Keratinocyte (primary cell): ENCODE results near the gene NFE2L3. TPM values are rescaled to one million over a fixed set of nuclear protein-coding genes. Genes with fewer than 3 reads are reported as not detected.

ENCODE experiments used
- DNase-seq: peaks from one replicate; pipeline ENCODE4 v3.0.0-alpha.2; 2011; ENCODE audit warnings: low read depth, missing footprints, low spot score
- FAIRE-seq: peaks from 2 replicates; lab custom pipeline; 2011; peaks lifted over from hg19 to GRCh38; lab: Jason Lieb, UNC
- H2AFZ ChIP-seq: 2 replicates; pipeline ENCODE4 v1.6.0; 2012; ENCODE audit warnings: low read length, control low read depth, inconsistent platforms; ENCODE audit not compliant: control insufficient read depth
- H3K27ac ChIP-seq: 2 replicates; pipeline ENCODE4 v1.5.1; 2011; ENCODE audit warnings: low read length; ENCODE audit not compliant: control insufficient read depth, insufficient read depth
- H3K27me3 ChIP-seq: 3 replicates; pipeline ENCODE4 v1.6.0; 2011; ENCODE audit warnings: low read length; ENCODE audit not compliant: control insufficient read depth, insufficient read depth; ENCODE audit errors: extremely low read depth
- H3K36me3 ChIP-seq, 2 experiments: 2 replicates in 1 of 2; 3 replicates in 1 of 2; pipeline ENCODE4 v1.5.1; 2011; ENCODE audit warnings: low read length in 2 of 2, mild to moderate bottlenecking in 1 of 2; ENCODE audit not compliant: control insufficient read depth in 2 of 2, insufficient read depth in 2 of 2; ENCODE audit errors: extremely low read depth in 1 of 2
- H3K4me1 ChIP-seq: 3 replicates; pipeline ENCODE4 v1.5.1; 2011; ENCODE audit warnings: low read length; ENCODE audit not compliant: control insufficient read depth, insufficient read depth; ENCODE audit errors: extremely low read depth
- H3K4me2 ChIP-seq: 3 replicates; pipeline ENCODE4 v1.6.0; 2011; ENCODE audit warnings: low read depth, low read length; ENCODE audit not compliant: control insufficient read depth, insufficient read depth; ENCODE audit errors: extremely low read depth
- H3K4me3 ChIP-seq, 3 experiments: fragments of 200-600 bp in 1 of 3; sonication (generic) in 1 of 3; 2 replicates in 2 of 3; 3 replicates in 1 of 3; pipeline ENCODE4 v1.5.1; 2011 to 2016; ENCODE audit warnings: low read length in 3 of 3, mild to moderate bottlenecking in 3 of 3, control low read depth in 2 of 3, inconsistent platforms in 1 of 3, low read depth in 1 of 3, mixed read lengths in 1 of 3, mixed run types in 1 of 3, moderate library complexity in 1 of 3; ENCODE audit not compliant: control insufficient read depth in 2 of 3, insufficient read depth in 2 of 3; ENCODE audit errors: extremely low read depth in 1 of 3
- H3K79me2 ChIP-seq: 2 replicates; pipeline ENCODE4 v1.6.0; 2012; ENCODE audit warnings: low read length; ENCODE audit not compliant: control insufficient read depth, insufficient read depth
- H3K9ac ChIP-seq: 3 replicates; pipeline ENCODE4 v1.6.0; 2011; ENCODE audit warnings: low read length; ENCODE audit not compliant: control insufficient read depth, insufficient read depth; ENCODE audit errors: extremely low read depth
- H3K9me1 ChIP-seq: 3 replicates; pipeline ENCODE4 v1.6.0; 2011; ENCODE audit warnings: low read length; ENCODE audit not compliant: control insufficient read depth, insufficient read depth; ENCODE audit errors: extremely low read depth
- H3K9me3 ChIP-seq: 2 replicates; pipeline ENCODE4 v1.5.1; 2012; ENCODE audit warnings: low read depth, low read length; ENCODE audit not compliant: control insufficient read depth
- H4K20me1 ChIP-seq: 3 replicates; pipeline ENCODE4 v1.6.0; 2011; ENCODE audit warnings: low read length; ENCODE audit not compliant: control insufficient read depth, insufficient read depth; ENCODE audit errors: extremely low read depth
- EZH2 ChIP-seq: IDR thresholded peaks from one replicate; pipeline ENCODE4 v1.6.1; 2012; ENCODE audit warnings: inconsistent platforms, mild to moderate bottlenecking, low read length, moderate library complexity
- dilution Hi-C: fragments of 300-500 bp; cut with MboI; formaldehyde crosslinking; loops from one replicate; pipeline ENCODE4 v1.7.0; 2020; ENCODE audit warnings: low sequenced_read_pairs; ENCODE audit not compliant: extremely low pct_ligation_motif_present
- polyA plus RNA-seq, 5 experiments: library from polyadenylated mRNA; depleted of rRNA in 3 of 5; stranded (reverse) in 3 of 5; stranded (forward) in 1 of 5; unstranded in 1 of 5; fragments of >200 nt; gene quantifications; 1 replicate in 1 of 5; 2 replicates in 3 of 5; 3 replicates in 1 of 5; pipeline versions ENCODE4 v1.2.1 to v1.2.3, GENCODE V29; 2011 to 2012; ENCODE audit warnings: missing spikeins in 2 of 5, low read depth in 1 of 5, low replicate concordance in 1 of 5
- TF ChIP-seq, protein P1 (sequence below), 3 experiments: IDR thresholded peaks in 1 of 3; conservative IDR thresholded peaks in 1 of 3; optimal IDR thresholded peaks in 1 of 3; 2 replicates in 2 of 3; 3 replicates in 1 of 3; pipeline versions ENCODE3 to v1.5.1; 2011; ENCODE audit warnings: low read length in 3 of 3, mild to moderate bottlenecking in 3 of 3, moderate library complexity in 2 of 3, control low read depth in 1 of 3, inconsistent platforms in 1 of 3; ENCODE audit not compliant: insufficient read depth in 2 of 3; ENCODE audit errors: extremely low read depth in 1 of 3

The NFE2L3 gene
- polyA plus RNA-seq, 1 donor (not counting 4 experiments of a cell fraction or from before 2014, with no cell fraction given) = 17.8 TPM

GRCh38 chr7:26201247-26202018, 49.4 kb downstream of the NFE2L3 start, which contains the start of gene CBX3:
Gene CBX3, plus strand, starts transcription at chr7:26201745. Its CDS starts 1,254 bp downstream, at chr7:26202999.
- peak within 1 kb of the TSS; percentile 99 for H3K27ac ChIP-seq
- peak within 1 kb of the TSS; percentile 87 for H3K4me2 ChIP-seq
- H3K4me3 ChIP-seq = peak within 1 kb of the TSS; percentile 94 to 100 (median 95)
- no peaks in the 10 kb centered on the region for H3K9me3 ChIP-seq
- H3K9me1 ChIP-seq = no peaks in the 10 kb centered on the region
- peaks cover 12 to 27% of the 10 kb centered on the region in 2 experiments for H3K36me3 ChIP-seq
- TF ChIP-seq, protein P1, sequence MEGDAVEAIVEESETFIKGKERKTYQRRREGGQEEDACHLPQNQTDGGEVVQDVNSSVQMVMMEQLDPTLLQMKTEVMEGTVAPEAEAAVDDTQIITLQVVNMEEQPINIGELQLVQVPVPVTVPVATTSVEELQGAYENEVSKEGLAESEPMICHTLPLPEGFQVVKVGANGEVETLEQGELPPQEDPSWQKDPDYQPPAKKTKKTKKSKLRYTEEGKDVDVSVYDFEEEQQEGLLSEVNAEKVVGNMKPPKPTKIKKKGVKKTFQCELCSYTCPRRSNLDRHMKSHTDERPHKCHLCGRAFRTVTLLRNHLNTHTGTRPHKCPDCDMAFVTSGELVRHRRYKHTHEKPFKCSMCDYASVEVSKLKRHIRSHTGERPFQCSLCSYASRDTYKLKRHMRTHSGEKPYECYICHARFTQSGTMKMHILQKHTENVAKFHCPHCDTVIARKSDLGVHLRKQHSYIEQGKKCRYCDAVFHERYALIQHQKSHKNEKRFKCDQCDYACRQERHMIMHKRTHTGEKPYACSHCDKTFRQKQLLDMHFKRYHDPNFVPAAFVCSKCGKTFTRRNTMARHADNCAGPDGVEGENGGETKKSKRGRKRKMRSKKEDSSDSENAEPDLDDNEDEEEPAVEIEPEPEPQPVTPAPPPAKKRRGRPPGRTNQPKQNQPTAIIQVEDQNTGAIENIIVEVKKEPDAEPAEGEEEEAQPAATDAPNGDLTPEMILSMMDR (optimal IDR thresholded peaks at IDR 0.05 in 1 of 3, IDR thresholded peaks at IDR 0.05 in 1 of 3, conservative IDR thresholded peaks at IDR 0.05 in 1 of 3; ENCODE audit: extremely low read depth in 1 of 3, insufficient read depth in 2 of 3, low read length in 3 of 3) = no peak
- TF ChIP-seq EZH2 = no peak
- peaks cover 32% of the 10 kb centered on the region for H4K20me1 ChIP-seq
- FAIRE-seq (no peak), DNase-seq (no peak)
- H3K79me2 ChIP-seq = peaks cover 89% of the 10 kb centered on the region
- H3K27me3 ChIP-seq = no peaks in the 10 kb centered on the region
- H3K9ac ChIP-seq = peak within 1 kb of the TSS; percentile 100
- H2AFZ ChIP-seq = peak within 1 kb of the TSS; percentile 75
- dilution Hi-C loops = no loop called here
- peaks cover 17% of the 10 kb centered on the region for H3K4me1 ChIP-seq

- no peaks in the 10 kb centered on the region for H3K9me1 ChIP-seq
- dilution Hi-C loops = no loop called here
- H3K9me3 ChIP-seq = no peaks in the 10 kb centered on the region
- H3K4me1 ChIP-seq = peaks cover 10% of the 10 kb centered on the region
- H3K36me3 ChIP-seq = peaks cover 9 to 25% of the 10 kb centered on the region in 2 experiments
- no peak for DNase-seq
- H3K4me3 ChIP-seq = peak overlapping the region; percentile 94 to 100 (median 95)
- peaks cover 89% of the 10 kb centered on the region for H3K79me2 ChIP-seq
- peak overlapping the region; percentile 87 for H3K4me2 ChIP-seq
- H4K20me1 ChIP-seq = peaks cover 27% of the 10 kb centered on the region
- H3K9ac ChIP-seq = peak overlapping the region; percentile 100
- TF ChIP-seq, protein P1 (optimal IDR thresholded peaks at IDR 0.05 in 1 of 3, IDR thresholded peaks at IDR 0.05 in 1 of 3, conservative IDR thresholded peaks at IDR 0.05 in 1 of 3; ENCODE audit: extremely low read depth in 1 of 3, insufficient read depth in 2 of 3, low read length in 3 of 3) = no peak
- no peak for TF ChIP-seq EZH2
- FAIRE-seq = no peak
- no peaks in the 10 kb centered on the region for H3K27me3 ChIP-seq
- no peak overlapping the region for H2AFZ ChIP-seq
- H3K27ac ChIP-seq = peak overlapping the region; percentile 94
Observed at GRCh38 chr7:26202019-26202990, 50.3 kb downstream of the NFE2L3 start.
